Liver (tissue), 10 donors: Measurements from ENCODE around the gene JMJD6. TPM values are rescaled to one million over a fixed set of nuclear protein-coding genes. Genes with fewer than 3 reads are reported as not detected.

ENCODE experiments used
- DNase-seq: peaks from one replicate; pipeline ENCODE4 v3.0.0-alpha.2; 2017; ENCODE audit warnings: low spot score
- H3K27ac ChIP-seq, 2 donors: one replicate each; pipeline ENCODE4 v1.7.0; 2013; ENCODE audit warnings: inconsistent platforms in 2 of 2, low read length in 2 of 2, control low read depth in 1 of 2, low read depth in 1 of 2, mild to moderate bottlenecking in 1 of 2
- H3K27me3 ChIP-seq, 4 donors: one replicate each; pipeline versions ENCODE4 v1.6.1 to v1.7.0; 2013; ENCODE audit warnings: low read length in 3 of 4, inconsistent platforms in 1 of 4, mild to moderate bottlenecking in 1 of 4, moderate library complexity in 1 of 4; ENCODE audit not compliant: control insufficient read depth in 4 of 4, insufficient read depth in 4 of 4
- H3K36me3 ChIP-seq, 4 donors: one replicate each; pipeline versions ENCODE4 v1.6.1 to v1.7.0; 2013; ENCODE audit warnings: low read length in 3 of 4, mild to moderate bottlenecking in 3 of 4, low read depth in 1 of 4, moderate library complexity in 1 of 4; ENCODE audit not compliant: control insufficient read depth in 4 of 4, insufficient read depth in 3 of 4
- H3K4me1 ChIP-seq, 4 donors: one replicate each; pipeline versions ENCODE4 v1.6.1 to v1.7.0; 2013; ENCODE audit warnings: low read length in 3 of 4, mild to moderate bottlenecking in 3 of 4, moderate library complexity in 1 of 4; ENCODE audit not compliant: control insufficient read depth in 4 of 4, insufficient read depth in 4 of 4
- H3K4me3 ChIP-seq, 3 donors: one replicate each; pipeline versions ENCODE4 v1.6.1 to v1.7.0; 2013; ENCODE audit warnings: low read length in 3 of 3, control low read depth in 1 of 3, low read depth in 1 of 3, mild to moderate bottlenecking in 1 of 3
- H3K9ac ChIP-seq, 2 donors: one replicate each; pipeline ENCODE4 v1.7.0; 2013; ENCODE audit warnings: low read length in 2 of 2, mild to moderate bottlenecking in 2 of 2, moderate library complexity in 2 of 2, control low read depth in 1 of 2, low read depth in 1 of 2
- H3K9me3 ChIP-seq, 4 donors: one replicate each; pipeline versions ENCODE4 v1.6.1 to v1.7.0; 2013; ENCODE audit warnings: low read length in 3 of 4; ENCODE audit not compliant: control insufficient read depth in 4 of 4
- ATF3 ChIP-seq: IDR thresholded peaks from 2 replicates; pipeline ENCODE4 v1.6.1; 2016; ENCODE audit warnings: antibody characterized with exemption
- CTCF ChIP-seq: fragments of 150-350 bp; IDR thresholded peaks from 2 replicates; pipeline ENCODE4 v1.5.1; 2017; ENCODE audit warnings: improper control_type of control experiment, low read depth, low read length; ENCODE audit not compliant: missing input control
- FOXA1 ChIP-seq: IDR thresholded peaks from 2 replicates; pipeline ENCODE4 v1.6.1; 2016; ENCODE audit warnings: antibody characterized with exemption
- FOXA2 ChIP-seq: IDR thresholded peaks from 2 replicates; pipeline ENCODE4 v1.6.1; 2016; ENCODE audit warnings: antibody characterized with exemption
- HNF4A ChIP-seq, 2 donors: conservative IDR thresholded peaks; 2 replicates each; pipeline ENCODE4 v1.6.1; 2016; ENCODE audit warnings: antibody characterized with exemption in 2 of 2, mild to moderate bottlenecking in 2 of 2
- JUND ChIP-seq, 2 donors: IDR thresholded peaks; 2 replicates each; pipeline ENCODE4 v1.6.1; 2016; ENCODE audit warnings: antibody characterized with exemption in 2 of 2
- MAX ChIP-seq: IDR thresholded peaks from 2 replicates; pipeline ENCODE4 v1.6.1; 2016; ENCODE audit warnings: antibody characterized with exemption
- NR2F2 ChIP-seq: IDR thresholded peaks from 2 replicates; pipeline ENCODE4 v1.6.1; 2016; ENCODE audit warnings: antibody characterized with exemption
- RAD21 ChIP-seq, 2 donors: IDR thresholded peaks; 2 replicates each; pipeline ENCODE4 v1.6.1; 2016; ENCODE audit warnings: antibody characterized with exemption in 2 of 2, mild to moderate bottlenecking in 2 of 2
- SP1 ChIP-seq: IDR thresholded peaks from 2 replicates; pipeline ENCODE4 v1.6.1; 2018; ENCODE audit warnings: antibody characterized with exemption, mild to moderate bottlenecking
- YY1 ChIP-seq: IDR thresholded peaks from 2 replicates; pipeline ENCODE4 v1.6.1; 2016; ENCODE audit warnings: antibody characterized with exemption, mild to moderate bottlenecking
- WGBS: extraction: QIAGEN DNeasy Blood & Tissue Kit; methylation state at CpG from one replicate; pipeline ENCODE4 v1.1.7; 2013; 5-methylcytosine and 5-hydroxymethylcytosine counted together
- polyA plus RNA-seq, 2 donors: library from polyadenylated mRNA; stranded (reverse) in 1 of 2; unstranded in 1 of 2; fragments of 200-250 nt in 1 of 2; fragments of >200 nt in 1 of 2; fragmentation: Nextera tagmentation in 1 of 2; extraction: Ambion mirVana in 1 of 2; gene quantifications; one replicate each; pipeline versions ENCODE4 v1.2.1 to v1.2.3, GENCODE V29; 2013 to 2015
- small RNA-seq: library from RNA; depleted of rRNA; stranded (forward); fragments of <200 nt; gene quantifications from one replicate; pipeline ENCODE3, GENCODE V24; 2014
- total RNA-seq, 2 donors: library from RNA; depleted of rRNA; stranded (reverse); fragments of >200 nt; gene quantifications; one replicate each; pipeline ENCODE4 v1.2.3, GENCODE V29; 2014
- TF ChIP-seq, protein P1 (sequence below): IDR thresholded peaks from 2 replicates; pipeline ENCODE4 v1.6.1; 2016; ENCODE audit warnings: antibody characterized with exemption
- TF ChIP-seq, protein P2 (sequence below): IDR thresholded peaks from 2 replicates; pipeline ENCODE4 v1.6.1; 2016; ENCODE audit warnings: antibody characterized with exemption, mild to moderate bottlenecking
- donor health status: healthy.
- donor health status: healthy.
- donor health status: healthy.
- donor health status: healthy.
- donor health status: healthy.

JMJD6 gene
- total and polyA plus RNA-seq, 4 donors: 9.9 to 16.1 (median 11.2) TPM

- no peak overlapping the region for H3K4me3 ChIP-seq
- H3K27me3 ChIP-seq: no peaks in the 10 kb centered on the region
- no peak for DNase-seq
- H3K9ac ChIP-seq: no peak overlapping the region
- no peaks in the 10 kb centered on the region for H3K36me3 ChIP-seq
- WGBS: 77% methylated on average over 9 of the region's 9 CpGs
- H3K27ac ChIP-seq: peak overlapping the region in 1 of 2 donors; percentile 66
- peaks cover 0 to 12% (median 5%) of the 10 kb centered on the region in 4 donors for H3K4me1 ChIP-seq
- H3K9me3 ChIP-seq: no peaks in the 10 kb centered on the region
- TF ChIP-seq FOXA2: no peak
- no peak for TF ChIP-seq CTCF
- TF ChIP-seq RAD21 (IDR thresholded peaks at IDR 0.05): no peak
- no peak for TF ChIP-seq ATF3
- no peak for TF ChIP-seq JUND (IDR thresholded peaks at IDR 0.05)
Measured at GRCh38 chr17:76670718-76671122, 55.7 kb downstream of the JMJD6 start.

DNA sequence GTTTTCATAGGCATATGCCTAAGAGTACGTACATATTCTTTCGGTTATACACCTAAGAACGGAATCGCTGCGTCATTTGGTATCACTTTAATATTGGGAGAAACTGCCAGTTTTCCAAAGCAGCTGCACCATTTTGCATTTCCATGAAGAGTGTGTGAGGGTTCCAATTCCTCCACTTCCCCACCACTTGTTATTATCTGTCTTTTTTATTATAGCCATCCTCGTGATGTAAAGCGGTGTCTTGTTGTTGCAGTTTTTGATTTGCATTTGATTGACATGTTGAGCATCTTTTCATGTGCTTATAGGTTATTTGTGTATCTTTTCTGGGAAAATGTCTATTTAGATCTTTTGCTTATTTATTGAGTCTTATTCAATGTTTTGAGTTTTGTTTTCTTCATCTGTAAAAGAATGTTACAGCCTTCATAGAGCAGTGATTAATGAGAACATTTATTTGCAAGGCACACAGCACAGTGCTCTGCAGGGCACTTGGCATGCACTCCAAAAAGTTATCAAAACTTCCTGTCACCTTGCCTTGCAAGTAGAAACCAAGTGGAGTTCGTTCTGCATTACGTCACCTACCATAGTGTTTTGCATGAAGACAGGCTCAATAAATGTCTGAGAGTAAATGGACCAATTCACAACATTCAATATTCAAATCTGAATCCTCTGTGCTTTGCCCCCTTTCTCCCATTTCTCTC is 56.2 kb downstream of the JMJD6 start:
- 86% methylated on average over 9 of the region's 9 CpGs for WGBS
- H3K9ac ChIP-seq: no peak overlapping the region
- no peak for DNase-seq

More for the DNA sequence above, 56.2 kb downstream of the JMJD6 start:
- H3K27ac ChIP-seq: no peak overlapping the region
- no peaks in the 10 kb centered on the region for H3K36me3 ChIP-seq
- no peaks in the 10 kb centered on the region for H3K27me3 ChIP-seq
- TF ChIP-seq, protein P1, sequence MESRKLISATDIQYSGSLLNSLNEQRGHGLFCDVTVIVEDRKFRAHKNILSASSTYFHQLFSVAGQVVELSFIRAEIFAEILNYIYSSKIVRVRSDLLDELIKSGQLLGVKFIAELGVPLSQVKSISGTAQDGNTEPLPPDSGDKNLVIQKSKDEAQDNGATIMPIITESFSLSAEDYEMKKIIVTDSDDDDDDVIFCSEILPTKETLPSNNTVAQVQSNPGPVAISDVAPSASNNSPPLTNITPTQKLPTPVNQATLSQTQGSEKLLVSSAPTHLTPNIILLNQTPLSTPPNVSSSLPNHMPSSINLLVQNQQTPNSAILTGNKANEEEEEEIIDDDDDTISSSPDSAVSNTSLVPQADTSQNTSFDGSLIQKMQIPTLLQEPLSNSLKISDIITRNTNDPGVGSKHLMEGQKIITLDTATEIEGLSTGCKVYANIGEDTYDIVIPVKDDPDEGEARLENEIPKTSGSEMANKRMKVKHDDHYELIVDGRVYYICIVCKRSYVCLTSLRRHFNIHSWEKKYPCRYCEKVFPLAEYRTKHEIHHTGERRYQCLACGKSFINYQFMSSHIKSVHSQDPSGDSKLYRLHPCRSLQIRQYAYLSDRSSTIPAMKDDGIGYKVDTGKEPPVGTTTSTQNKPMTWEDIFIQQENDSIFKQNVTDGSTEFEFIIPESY: no peak
- TF ChIP-seq JUND (IDR thresholded peaks at IDR 0.05) (no peak), SP1 (no peak), FOXA2 (no peak), FOXA1 (no peak), MAX (no peak), YY1 (no peak), HNF4A (conservative IDR thresholded peaks at IDR 0.05) (no peak), NR2F2 (no peak)
- TF ChIP-seq, protein P2, sequence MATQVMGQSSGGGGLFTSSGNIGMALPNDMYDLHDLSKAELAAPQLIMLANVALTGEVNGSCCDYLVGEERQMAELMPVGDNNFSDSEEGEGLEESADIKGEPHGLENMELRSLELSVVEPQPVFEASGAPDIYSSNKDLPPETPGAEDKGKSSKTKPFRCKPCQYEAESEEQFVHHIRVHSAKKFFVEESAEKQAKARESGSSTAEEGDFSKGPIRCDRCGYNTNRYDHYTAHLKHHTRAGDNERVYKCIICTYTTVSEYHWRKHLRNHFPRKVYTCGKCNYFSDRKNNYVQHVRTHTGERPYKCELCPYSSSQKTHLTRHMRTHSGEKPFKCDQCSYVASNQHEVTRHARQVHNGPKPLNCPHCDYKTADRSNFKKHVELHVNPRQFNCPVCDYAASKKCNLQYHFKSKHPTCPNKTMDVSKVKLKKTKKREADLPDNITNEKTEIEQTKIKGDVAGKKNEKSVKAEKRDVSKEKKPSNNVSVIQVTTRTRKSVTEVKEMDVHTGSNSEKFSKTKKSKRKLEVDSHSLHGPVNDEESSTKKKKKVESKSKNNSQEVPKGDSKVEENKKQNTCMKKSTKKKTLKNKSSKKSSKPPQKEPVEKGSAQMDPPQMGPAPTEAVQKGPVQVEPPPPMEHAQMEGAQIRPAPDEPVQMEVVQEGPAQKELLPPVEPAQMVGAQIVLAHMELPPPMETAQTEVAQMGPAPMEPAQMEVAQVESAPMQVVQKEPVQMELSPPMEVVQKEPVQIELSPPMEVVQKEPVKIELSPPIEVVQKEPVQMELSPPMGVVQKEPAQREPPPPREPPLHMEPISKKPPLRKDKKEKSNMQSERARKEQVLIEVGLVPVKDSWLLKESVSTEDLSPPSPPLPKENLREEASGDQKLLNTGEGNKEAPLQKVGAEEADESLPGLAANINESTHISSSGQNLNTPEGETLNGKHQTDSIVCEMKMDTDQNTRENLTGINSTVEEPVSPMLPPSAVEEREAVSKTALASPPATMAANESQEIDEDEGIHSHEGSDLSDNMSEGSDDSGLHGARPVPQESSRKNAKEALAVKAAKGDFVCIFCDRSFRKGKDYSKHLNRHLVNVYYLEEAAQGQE: no peak
- no peaks in the 10 kb centered on the region for H3K9me3 ChIP-seq
- peaks cover 0 to 12% (median 5%) of the 10 kb centered on the region in 4 donors for H3K4me1 ChIP-seq
- no peak overlapping the region for H3K4me3 ChIP-seq

Small RNAs within 50 kb of the gene (small RNA-seq; reads per million reads assigned to genes)
- gene AC005837.3 (not detected), gene RF02271 (not detected), gene RNU6-97P (not detected), gene RNY4P36 (0.29 reads per million, percentile 25 among the genes with 10 or more reads in this experiment)

Other genes starting within 250 kb of the JMJD6 start
- 1 to 10 TPM; 3.6 to 6.7 TPM for gene RHBDF2, start 225.2 kb downstream of the JMJD6 start, total RNA-seq
- 1 to 10 TPM; 2.9 to 5.6 TPM for gene RHBDF2, start 225.2 kb downstream of the JMJD6 start, polyA plus RNA-seq
- gene CYGB, start 188.9 kb downstream of the JMJD6 start, total RNA-seq: 1 to 10 TPM; 1.6 to 7.8 TPM
- gene CYGB, start 188.9 kb downstream of the JMJD6 start, polyA plus RNA-seq: 1 to 10 TPM in 1 of 2 donors, under 1 TPM in 1; 0.83 to 1.2 TPM
- 1 to 10 TPM in 1 of 2 donors, under 1 TPM in 1; 0.75 to 1.0 TPM for gene PRCD, start 186.6 kb downstream of the JMJD6 start, total RNA-seq
- under 1 TPM in 1 of 2 donors, not detected in 1; 0.63 TPM for gene PRCD, start 186.6 kb downstream of the JMJD6 start, polyA plus RNA-seq
- 1 to 10 TPM; 1.3 to 2.6 TPM for gene ST6GALNAC2, start 140.7 kb downstream of the JMJD6 start, total RNA-seq
- gene ST6GALNAC2, start 140.7 kb downstream of the JMJD6 start, polyA plus RNA-seq: under 1 TPM; 0.52 to 0.90 TPM
- gene ST6GALNAC1, start 82.8 kb downstream of the JMJD6 start, total RNA-seq: 1 to 10 TPM in 1 of 2 donors, not detected in 1; 2.1 TPM
- gene ST6GALNAC1, start 82.8 kb downstream of the JMJD6 start, polyA plus RNA-seq: under 1 TPM; 0.16 to 0.21 TPM
- 10 to 100 TPM in 1 of 2 donors, 1 to 10 TPM in 1; 9.8 to 12.9 TPM for gene MXRA7, start 15.6 kb downstream of the JMJD6 start, total RNA-seq
- 10 to 100 TPM in 1 of 2 donors, 1 to 10 TPM in 1; 4.8 to 22.1 TPM for gene MXRA7, start 15.6 kb downstream of the JMJD6 start, polyA plus RNA-seq
- 10 to 100 TPM; 15.6 to 17.4 TPM for gene METTL23, start 233 bp upstream of the JMJD6 start, total RNA-seq
- gene METTL23, start 233 bp upstream of the JMJD6 start, polyA plus RNA-seq: 10 to 100 TPM; 26.8 to 37.2 TPM
- gene SRSF2, start 10.7 kb upstream of the JMJD6 start, total RNA-seq: 100 to 1,000 TPM; 171 to 184 TPM
- gene SRSF2, start 10.7 kb upstream of the JMJD6 start, polyA plus RNA-seq: 100 to 1,000 TPM in 1 of 2 donors, 10 to 100 TPM in 1; 66.5 to 130 TPM
- gene MFSD11, start 11.5 kb upstream of the JMJD6 start, total RNA-seq: 10 to 100 TPM; 24.6 to 26.9 TPM
- gene MFSD11, start 11.5 kb upstream of the JMJD6 start, polyA plus RNA-seq: 10 to 100 TPM in 1 of 2 donors, 1 to 10 TPM in 1; 8.6 to 10.3 TPM
- gene MGAT5B, start 141.8 kb upstream of the JMJD6 start, total RNA-seq: under 1 TPM in 1 of 2 donors, not detected in 1; 0.25 TPM
- under 1 TPM in 1 of 2 donors, not detected in 1; 0.02 TPM for gene MGAT5B, start 141.8 kb upstream of the JMJD6 start, polyA plus RNA-seq